WTC11 (cell line): ENCODE data around the gene SPACDR.

Experiments used
- ATF3 ChIP-seq: sonication (generic); formaldehyde crosslinking; conservative IDR thresholded peaks from 2 replicates; pipeline ENCODE4 v1.8.1; 2022; ENCODE audit warnings: mild to moderate bottlenecking, missing genetic modification reagents
- CTCF ChIP-seq: fragments of 200-600 bp; IDR thresholded peaks from 2 replicates; pipeline ENCODE4 v1.8.0; 2022; ENCODE audit warnings: antibody characterized with exemption
- EMX1 ChIP-seq: fragments of 250-450 bp; sonication (Bioruptor Pico); IDR thresholded peaks from 2 replicates; pipeline ENCODE4 v1.8.0; 2021; ENCODE audit warnings: mild to moderate bottlenecking
- MAX ChIP-seq: sonication (generic); formaldehyde crosslinking; IDR thresholded peaks from 2 replicates; pipeline ENCODE4 v1.8.0; 2022; ENCODE audit warnings: mild to moderate bottlenecking, missing genetic modification reagents
- NR3C1 ChIP-seq: sonication (generic); formaldehyde crosslinking; conservative IDR thresholded peaks from 2 replicates; pipeline ENCODE4 v1.8.1; 2023; ENCODE audit warnings: low read depth, mild to moderate bottlenecking, missing genetic modification reagents
- PRRX2 ChIP-seq: fragments of 250-450 bp; sonication (Bioruptor Pico); IDR thresholded peaks from 2 replicates; pipeline ENCODE4 v1.8.0; 2021; ENCODE audit warnings: mild to moderate bottlenecking
- SMAD3 ChIP-seq: sonication (generic); formaldehyde crosslinking; IDR thresholded peaks from 2 replicates; pipeline ENCODE4 v1.8.0; 2022; ENCODE audit warnings: missing genetic modification reagents, mild to moderate bottlenecking, borderline replicate concordance
- ZBTB21 ChIP-seq: sonication (generic); formaldehyde crosslinking; IDR thresholded peaks from 2 replicates; pipeline ENCODE4 v1.8.1; 2023; ENCODE audit warnings: mild to moderate bottlenecking, missing genetic modification reagents, borderline replicate concordance

GRCh38 chr7:100433592-100434296 is 30.3 kb downstream of the SPACDR start:
- no peak for TF ChIP-seq NR3C1
- TF ChIP-seq CTCF = no peak
- TF ChIP-seq PRRX2 (CRISPR knock-in tag) = no peak
- TF ChIP-seq ZBTB21 = no peak
- TF ChIP-seq MAX = no peak
- no peak for TF ChIP-seq ATF3
- no peak for TF ChIP-seq SMAD3 (CRISPR knock-in tag)
- no peak for TF ChIP-seq EMX1 (CRISPR knock-in tag)
